ENCODE data around the gene MPHOSPH9. TPM values are rescaled to one million over a fixed set of nuclear protein-coding genes. Genes with fewer than 3 reads are reported as not detected.

MPHOSPH9 gene
- total and polyA plus RNA-seq, 4 donors, result 4.9 to 51.0 (median 32.7) TPM

DNA sequence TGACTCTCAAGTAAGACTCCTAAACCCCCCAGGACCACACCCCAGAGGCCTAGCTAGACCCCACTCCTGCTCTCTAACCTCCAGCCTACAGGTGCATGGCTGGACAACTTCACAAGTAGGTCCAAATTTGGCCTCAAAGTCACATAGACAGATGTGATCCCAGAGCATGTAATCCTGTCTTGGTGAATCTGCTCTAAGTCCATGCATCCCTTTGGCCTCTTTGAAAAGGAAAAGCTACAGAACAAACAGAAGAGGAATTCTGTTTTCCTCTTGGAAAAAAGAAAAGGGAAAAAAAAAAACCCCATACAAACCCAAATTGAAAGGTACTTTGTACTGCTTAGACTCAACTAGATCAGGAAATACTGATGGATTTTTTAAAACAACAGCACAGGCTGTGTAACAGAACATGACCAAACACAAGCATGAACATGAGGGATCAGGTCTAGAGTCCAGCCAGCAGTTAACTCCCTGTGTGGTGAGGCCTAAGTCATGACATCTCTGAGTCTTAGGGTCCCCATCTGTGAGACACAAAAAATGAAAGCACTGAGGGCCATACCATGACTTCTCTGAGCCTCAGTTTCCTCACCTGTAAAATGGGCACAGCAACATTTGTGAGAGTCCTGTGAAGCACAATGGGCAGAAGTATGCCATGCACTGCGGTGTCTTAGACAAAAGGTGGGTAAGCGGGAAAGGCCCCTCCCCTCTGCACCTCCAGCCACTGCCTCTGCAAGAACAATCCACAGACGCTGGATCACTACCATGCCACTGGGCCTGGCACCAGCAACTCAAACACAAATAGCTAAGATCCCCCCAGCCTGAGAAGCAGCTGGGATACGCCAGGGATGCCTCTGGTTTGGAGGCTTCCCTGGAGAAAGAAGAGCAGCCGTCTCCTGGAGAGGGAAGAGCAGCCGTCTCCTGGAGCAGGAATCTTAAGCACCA, 92.0 kb downstream of the MPHOSPH9 start:
- Histone ChIP-seq H3K9me3 (ENCODE audit: control insufficient read depth in 4 of 4, low read length in 3 of 4) (no peaks in the 10 kb centered on the region), H3K9ac (ENCODE audit: low read depth in 1 of 2, low read length in 2 of 2) (peak overlapping the region; percentile 52 to 64), H3K4me1 (ENCODE audit: control insufficient read depth in 4 of 4, insufficient read depth in 4 of 4, low read length in 3 of 4) (peaks cover 26 to 41% (median 34%) of the 10 kb centered on the region in 4 donors), H3K4me3 (ENCODE audit: low read depth in 1 of 3, low read length in 3 of 3) (no peak overlapping the region), H3K27ac (ENCODE audit: low read depth in 1 of 2, low read length in 2 of 2) (peak overlapping the region; percentile 72 to 93), H3K27me3 (ENCODE audit: control insufficient read depth in 4 of 4, insufficient read depth in 4 of 4, low read length in 3 of 4) (no peaks in the 10 kb centered on the region), H3K36me3 (ENCODE audit: control insufficient read depth in 4 of 4, insufficient read depth in 3 of 4, low read depth in 1 of 4, low read length in 3 of 4) (no peaks in the 10 kb centered on the region)
- no peak for DNase-seq (ENCODE audit: low spot score)
- 81% methylated on average over 6 of the region's 6 CpGs for WGBS
- TF ChIP-seq RAD21 (IDR thresholded peaks at IDR 0.05) (peak in 1 of 2 donors; percentile 4), FOXA1 (IDR thresholded peaks at IDR 0.05) (no peak), SP1 (IDR thresholded peaks at IDR 0.05) (peak; percentile 29), RXRA (IDR thresholded peaks at IDR 0.05) (peak in 1 of 2 donors; percentile 38), HNF4A (conservative IDR thresholded peaks at IDR 0.05) (peak; percentile 70 to 75)
- TF ChIP-seq, protein P1, sequence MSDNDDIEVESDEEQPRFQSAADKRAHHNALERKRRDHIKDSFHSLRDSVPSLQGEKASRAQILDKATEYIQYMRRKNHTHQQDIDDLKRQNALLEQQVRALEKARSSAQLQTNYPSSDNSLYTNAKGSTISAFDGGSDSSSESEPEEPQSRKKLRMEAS (IDR thresholded peaks at IDR 0.05), result peak; percentile 33
- TF ChIP-seq, protein P2, sequence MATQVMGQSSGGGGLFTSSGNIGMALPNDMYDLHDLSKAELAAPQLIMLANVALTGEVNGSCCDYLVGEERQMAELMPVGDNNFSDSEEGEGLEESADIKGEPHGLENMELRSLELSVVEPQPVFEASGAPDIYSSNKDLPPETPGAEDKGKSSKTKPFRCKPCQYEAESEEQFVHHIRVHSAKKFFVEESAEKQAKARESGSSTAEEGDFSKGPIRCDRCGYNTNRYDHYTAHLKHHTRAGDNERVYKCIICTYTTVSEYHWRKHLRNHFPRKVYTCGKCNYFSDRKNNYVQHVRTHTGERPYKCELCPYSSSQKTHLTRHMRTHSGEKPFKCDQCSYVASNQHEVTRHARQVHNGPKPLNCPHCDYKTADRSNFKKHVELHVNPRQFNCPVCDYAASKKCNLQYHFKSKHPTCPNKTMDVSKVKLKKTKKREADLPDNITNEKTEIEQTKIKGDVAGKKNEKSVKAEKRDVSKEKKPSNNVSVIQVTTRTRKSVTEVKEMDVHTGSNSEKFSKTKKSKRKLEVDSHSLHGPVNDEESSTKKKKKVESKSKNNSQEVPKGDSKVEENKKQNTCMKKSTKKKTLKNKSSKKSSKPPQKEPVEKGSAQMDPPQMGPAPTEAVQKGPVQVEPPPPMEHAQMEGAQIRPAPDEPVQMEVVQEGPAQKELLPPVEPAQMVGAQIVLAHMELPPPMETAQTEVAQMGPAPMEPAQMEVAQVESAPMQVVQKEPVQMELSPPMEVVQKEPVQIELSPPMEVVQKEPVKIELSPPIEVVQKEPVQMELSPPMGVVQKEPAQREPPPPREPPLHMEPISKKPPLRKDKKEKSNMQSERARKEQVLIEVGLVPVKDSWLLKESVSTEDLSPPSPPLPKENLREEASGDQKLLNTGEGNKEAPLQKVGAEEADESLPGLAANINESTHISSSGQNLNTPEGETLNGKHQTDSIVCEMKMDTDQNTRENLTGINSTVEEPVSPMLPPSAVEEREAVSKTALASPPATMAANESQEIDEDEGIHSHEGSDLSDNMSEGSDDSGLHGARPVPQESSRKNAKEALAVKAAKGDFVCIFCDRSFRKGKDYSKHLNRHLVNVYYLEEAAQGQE (IDR thresholded peaks at IDR 0.05), result no peak

DNA sequence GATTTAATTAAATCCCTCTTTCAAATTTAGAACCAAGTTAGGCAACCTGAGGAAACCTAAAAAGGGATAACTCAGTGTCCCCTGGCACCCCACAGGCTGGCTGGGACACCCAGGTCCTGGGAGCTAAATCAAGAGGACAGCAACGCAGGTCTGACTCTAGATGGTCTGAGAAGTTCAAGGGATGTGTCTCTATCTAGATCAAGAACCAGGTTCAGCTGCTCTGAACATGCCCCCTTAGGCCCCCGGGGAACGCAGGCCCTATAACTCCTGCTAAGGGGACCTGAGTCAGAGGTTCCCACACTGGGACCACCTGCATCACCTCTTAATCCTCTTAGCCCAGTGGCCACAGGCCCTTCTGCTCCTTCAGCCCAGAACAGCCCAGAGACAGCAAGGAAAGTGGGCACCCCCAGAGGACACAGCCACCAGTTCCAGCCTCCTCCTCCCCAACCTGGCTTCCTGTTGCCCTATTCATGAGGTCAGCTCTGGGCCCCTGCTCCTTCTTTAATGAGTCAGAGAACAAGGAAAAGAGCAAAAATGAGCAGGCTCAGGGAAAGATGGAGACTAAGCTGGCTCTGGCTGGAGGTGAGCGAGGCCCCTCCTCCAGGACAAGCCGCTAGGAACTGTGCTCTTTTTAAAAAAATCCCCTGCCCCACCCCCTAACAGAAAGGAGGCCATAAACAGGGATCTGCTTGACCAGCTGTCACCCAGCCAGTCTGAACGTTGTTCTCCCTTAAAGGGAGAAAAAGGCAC, 92.8 kb downstream of the MPHOSPH9 start:
- H3K9me3 ChIP-seq (ENCODE audit: control insufficient read depth in 4 of 4, low read length in 3 of 4), result no peaks in the 10 kb centered on the region
- WGBS, result 64% methylated on average over 6 of the region's 6 CpGs
- H3K4me3 ChIP-seq (ENCODE audit: low read depth in 1 of 3, low read length in 3 of 3), result no peak overlapping the region
- peak overlapping the region in 1 of 2 donors; percentile 24 for H3K9ac ChIP-seq (ENCODE audit: low read depth in 1 of 2, low read length in 2 of 2)
- peaks cover 26 to 41% (median 34%) of the 10 kb centered on the region in 4 donors for H3K4me1 ChIP-seq (ENCODE audit: control insufficient read depth in 4 of 4, insufficient read depth in 4 of 4, low read length in 3 of 4)
- H3K36me3 ChIP-seq (ENCODE audit: control insufficient read depth in 4 of 4, insufficient read depth in 3 of 4, low read depth in 1 of 4, low read length in 3 of 4), result no peaks in the 10 kb centered on the region
- TF ChIP-seq RAD21 (IDR thresholded peaks at IDR 0.05), result peak in 1 of 2 donors; percentile 13
- TF ChIP-seq, protein P3, sequence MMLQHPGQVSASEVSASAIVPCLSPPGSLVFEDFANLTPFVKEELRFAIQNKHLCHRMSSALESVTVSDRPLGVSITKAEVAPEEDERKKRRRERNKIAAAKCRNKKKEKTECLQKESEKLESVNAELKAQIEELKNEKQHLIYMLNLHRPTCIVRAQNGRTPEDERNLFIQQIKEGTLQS (IDR thresholded peaks at IDR 0.05), result no peak
- no peak for DNase-seq (ENCODE audit: low spot score)
- no peaks in the 10 kb centered on the region for H3K27me3 ChIP-seq (ENCODE audit: control insufficient read depth in 4 of 4, insufficient read depth in 4 of 4, low read length in 3 of 4)
- H3K27ac ChIP-seq (ENCODE audit: low read depth in 1 of 2, low read length in 2 of 2), result peak overlapping the region; percentile 72 to 93

DNA sequence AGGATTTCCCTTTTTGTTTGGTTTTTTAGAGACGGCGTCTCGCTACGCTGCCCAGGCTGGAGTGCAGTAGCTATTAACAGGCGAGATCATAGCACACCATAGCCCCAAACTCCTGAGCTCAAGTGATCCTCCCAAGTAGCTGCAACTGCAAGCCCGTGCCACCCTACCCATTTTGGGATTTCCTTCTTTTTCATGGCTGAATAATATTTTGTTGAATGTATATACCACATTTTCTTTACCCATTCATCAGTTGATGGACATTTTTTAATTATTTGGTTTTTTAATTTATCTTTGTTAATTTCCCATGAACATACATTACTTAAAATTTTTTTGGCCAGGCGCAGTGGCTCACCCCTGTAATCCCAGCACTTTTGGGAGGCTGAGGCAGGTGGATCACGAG, 97.3 kb downstream of the MPHOSPH9 start:
- DNase-seq (ENCODE audit: low spot score), result no peak
- H3K9me3 ChIP-seq (ENCODE audit: control insufficient read depth in 4 of 4, low read length in 3 of 4), result no peaks in the 10 kb centered on the region
- H3K9ac ChIP-seq (ENCODE audit: low read depth in 1 of 2, low read length in 2 of 2), result no peak overlapping the region
- no peak overlapping the region for H3K4me3 ChIP-seq (ENCODE audit: low read depth in 1 of 3, low read length in 3 of 3)
- H3K27me3 ChIP-seq (ENCODE audit: control insufficient read depth in 4 of 4, insufficient read depth in 4 of 4, low read length in 3 of 4), result no peaks in the 10 kb centered on the region
- TF ChIP-seq SP1 (IDR thresholded peaks at IDR 0.05), result no peak
- TF ChIP-seq, protein P3 (IDR thresholded peaks at IDR 0.05), result no peak
- TF ChIP-seq TAF1 (conservative IDR thresholded peaks at IDR 0.05), result no peak
- TF ChIP-seq FOXA2 (IDR thresholded peaks at IDR 0.05), result no peak
- TF ChIP-seq JUND (IDR thresholded peaks at IDR 0.05), result no peak
- TF ChIP-seq, protein P4, sequence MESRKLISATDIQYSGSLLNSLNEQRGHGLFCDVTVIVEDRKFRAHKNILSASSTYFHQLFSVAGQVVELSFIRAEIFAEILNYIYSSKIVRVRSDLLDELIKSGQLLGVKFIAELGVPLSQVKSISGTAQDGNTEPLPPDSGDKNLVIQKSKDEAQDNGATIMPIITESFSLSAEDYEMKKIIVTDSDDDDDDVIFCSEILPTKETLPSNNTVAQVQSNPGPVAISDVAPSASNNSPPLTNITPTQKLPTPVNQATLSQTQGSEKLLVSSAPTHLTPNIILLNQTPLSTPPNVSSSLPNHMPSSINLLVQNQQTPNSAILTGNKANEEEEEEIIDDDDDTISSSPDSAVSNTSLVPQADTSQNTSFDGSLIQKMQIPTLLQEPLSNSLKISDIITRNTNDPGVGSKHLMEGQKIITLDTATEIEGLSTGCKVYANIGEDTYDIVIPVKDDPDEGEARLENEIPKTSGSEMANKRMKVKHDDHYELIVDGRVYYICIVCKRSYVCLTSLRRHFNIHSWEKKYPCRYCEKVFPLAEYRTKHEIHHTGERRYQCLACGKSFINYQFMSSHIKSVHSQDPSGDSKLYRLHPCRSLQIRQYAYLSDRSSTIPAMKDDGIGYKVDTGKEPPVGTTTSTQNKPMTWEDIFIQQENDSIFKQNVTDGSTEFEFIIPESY (IDR thresholded peaks at IDR 0.05), result no peak
- no peak for TF ChIP-seq RXRA (IDR thresholded peaks at IDR 0.05)
- no peak for TF ChIP-seq FOXA1 (IDR thresholded peaks at IDR 0.05)
- TF ChIP-seq NR2F2 (IDR thresholded peaks at IDR 0.05), result no peak
- TF ChIP-seq, protein P1 (IDR thresholded peaks at IDR 0.05), result no peak
- no peak for TF ChIP-seq YY1 (IDR thresholded peaks at IDR 0.05)
- no peak for TF ChIP-seq RAD21 (IDR thresholded peaks at IDR 0.05)
- TF ChIP-seq HNF4A (conservative IDR thresholded peaks at IDR 0.05), result no peak
- TF ChIP-seq, protein P5, sequence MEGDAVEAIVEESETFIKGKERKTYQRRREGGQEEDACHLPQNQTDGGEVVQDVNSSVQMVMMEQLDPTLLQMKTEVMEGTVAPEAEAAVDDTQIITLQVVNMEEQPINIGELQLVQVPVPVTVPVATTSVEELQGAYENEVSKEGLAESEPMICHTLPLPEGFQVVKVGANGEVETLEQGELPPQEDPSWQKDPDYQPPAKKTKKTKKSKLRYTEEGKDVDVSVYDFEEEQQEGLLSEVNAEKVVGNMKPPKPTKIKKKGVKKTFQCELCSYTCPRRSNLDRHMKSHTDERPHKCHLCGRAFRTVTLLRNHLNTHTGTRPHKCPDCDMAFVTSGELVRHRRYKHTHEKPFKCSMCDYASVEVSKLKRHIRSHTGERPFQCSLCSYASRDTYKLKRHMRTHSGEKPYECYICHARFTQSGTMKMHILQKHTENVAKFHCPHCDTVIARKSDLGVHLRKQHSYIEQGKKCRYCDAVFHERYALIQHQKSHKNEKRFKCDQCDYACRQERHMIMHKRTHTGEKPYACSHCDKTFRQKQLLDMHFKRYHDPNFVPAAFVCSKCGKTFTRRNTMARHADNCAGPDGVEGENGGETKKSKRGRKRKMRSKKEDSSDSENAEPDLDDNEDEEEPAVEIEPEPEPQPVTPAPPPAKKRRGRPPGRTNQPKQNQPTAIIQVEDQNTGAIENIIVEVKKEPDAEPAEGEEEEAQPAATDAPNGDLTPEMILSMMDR (IDR thresholded peaks at IDR 0.05; ENCODE audit: low read depth, low read length, missing input control), result no peak
- no peak overlapping the region for H3K27ac ChIP-seq (ENCODE audit: low read depth in 1 of 2, low read length in 2 of 2)
- 73% methylated on average over 8 of the region's 8 CpGs for WGBS
- H3K36me3 ChIP-seq (ENCODE audit: control insufficient read depth in 4 of 4, insufficient read depth in 3 of 4, low read depth in 1 of 4, low read length in 3 of 4), result no peaks in the 10 kb centered on the region
- H3K4me1 ChIP-seq (ENCODE audit: control insufficient read depth in 4 of 4, insufficient read depth in 4 of 4, low read length in 3 of 4), result peaks cover 7 to 22% (median 12%) of the 10 kb centered on the region in 4 donors

Data from liver (tissue), 9 donors.